Left lung (tissue), 10 donors: ENCODE data around the gene ABHD12B. TPM values are rescaled to one million over a fixed set of nuclear protein-coding genes. Genes with fewer than 3 reads are reported as not detected.
A peak's percentile ranks its signal among the peaks of the same experiment; 100 is the strongest.

Experiments
- ATAC-seq: fragments of 200-7000 bp; cut with Tn5 transposase; one replicate; pipeline ENCODE4 v1.9.1; 2020; ENCODE audit warnings: moderate library complexity
- DNase-seq, 4 donors: peaks; one replicate each; pipeline ENCODE4 v3.0.0-alpha.2; 2013 to 2020
- H3K27ac ChIP-seq, 2 donors: fragments of 200-600 bp; sonication (generic) in 1 of 2; one replicate each; pipeline versions ENCODE4 v1.5.0 to v1.8.0; 2020 to 2021
- H3K27me3 ChIP-seq, 2 donors: fragments of 200-600 bp; sonication (generic) in 1 of 2; one replicate each; pipeline versions ENCODE4 v1.5.0 to v1.8.0; 2020 to 2021
- H3K36me3 ChIP-seq, 2 donors: fragments of 200-600 bp; sonication (generic) in 1 of 2; one replicate each; pipeline versions ENCODE4 v1.5.0 to v1.8.0; 2020 to 2021
- H3K4me1 ChIP-seq, 2 donors: fragments of 200-600 bp; one replicate each; pipeline ENCODE4 v1.8.0; 2021
- H3K4me3 ChIP-seq, 2 donors: fragments of 200-600 bp; sonication (generic) in 1 of 2; one replicate each; pipeline versions ENCODE4 v1.5.0 to v1.8.0; 2020 to 2021; ENCODE audit warnings: mild to moderate bottlenecking in 1 of 2
- H3K9me3 ChIP-seq, 2 donors: fragments of 200-600 bp; sonication (generic) in 1 of 2; one replicate each; pipeline versions ENCODE4 v1.5.0 to v1.8.0; 2020 to 2021
- intact Hi-C, 2 donors: fragments of 100-400 bp; cut with DNase I; formaldehyde crosslinking; loops; one replicate each; pipeline versions ENCODE4 v1.11.2 to v1.14.2; 2022
- polyA plus RNA-seq, 6 donors: library from polyadenylated mRNA; unstranded; fragments of 120-200 nt; gene quantifications; one replicate each; pipeline ENCODE4 v1.2.1, GENCODE V29; 2013; ENCODE audit not compliant: insufficient read length in 6 of 6
- total RNA-seq, 2 donors: library from RNA; stranded (reverse); fragmentation: NEBNext Ultra II Directional; extraction: Animal tissue kit (Norgen Biotek cat#: 25700); gene quantifications; one replicate each; pipeline ENCODE4 v1.2.1, GENCODE V29; 2021
- TF ChIP-seq, protein P1 (sequence below), 2 donors: fragments of 200-600 bp; sonication (generic) in 1 of 2; IDR thresholded peaks; one replicate each; pipeline versions ENCODE4 v1.5.0 to v1.8.0; 2021; ENCODE audit warnings: antibody characterized with exemption in 2 of 2
- donor health status: DM: no; HTN: yes; CAD: no.
- donor health status: DM: no; HTN: no; CAD: no.

ABHD12B gene
- total and polyA plus RNA-seq, 8 donors, result 0.68 to 1.4 (median 1.0) TPM; not detected in 2

DNA sequence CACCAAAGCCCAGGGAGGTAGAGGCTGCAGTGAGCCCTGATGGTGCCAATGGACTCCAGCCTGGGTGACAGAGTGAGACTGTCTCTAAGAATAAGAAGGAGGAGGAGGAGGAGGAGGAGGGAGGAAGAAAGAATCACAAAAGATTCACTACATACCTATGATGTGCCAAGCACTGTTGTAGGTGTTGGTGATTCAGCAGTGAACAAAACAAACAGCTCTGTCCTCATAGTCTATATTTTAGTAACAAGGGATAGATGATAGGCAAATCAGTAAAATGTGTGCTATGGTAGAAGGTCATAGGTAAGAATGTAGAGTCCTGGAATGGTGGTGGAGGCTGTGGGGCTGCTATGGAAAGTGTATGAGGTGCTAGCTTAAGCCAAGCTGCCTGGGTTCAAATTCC, 18.0 kb upstream of the ABHD12B start:
- Histone ChIP-seq H3K4me1 (no peaks in the 10 kb centered on the region), H3K4me3 (no peak overlapping the region), H3K9me3 (no peaks in the 10 kb centered on the region), H3K27ac (no peak overlapping the region), H3K27me3 (no peaks in the 10 kb centered on the region), H3K36me3 (no peaks in the 10 kb centered on the region)
- ATAC-seq (no peak), DNase-seq (no peak)
- intact Hi-C loops, result no loop called here
- TF ChIP-seq, protein P1, sequence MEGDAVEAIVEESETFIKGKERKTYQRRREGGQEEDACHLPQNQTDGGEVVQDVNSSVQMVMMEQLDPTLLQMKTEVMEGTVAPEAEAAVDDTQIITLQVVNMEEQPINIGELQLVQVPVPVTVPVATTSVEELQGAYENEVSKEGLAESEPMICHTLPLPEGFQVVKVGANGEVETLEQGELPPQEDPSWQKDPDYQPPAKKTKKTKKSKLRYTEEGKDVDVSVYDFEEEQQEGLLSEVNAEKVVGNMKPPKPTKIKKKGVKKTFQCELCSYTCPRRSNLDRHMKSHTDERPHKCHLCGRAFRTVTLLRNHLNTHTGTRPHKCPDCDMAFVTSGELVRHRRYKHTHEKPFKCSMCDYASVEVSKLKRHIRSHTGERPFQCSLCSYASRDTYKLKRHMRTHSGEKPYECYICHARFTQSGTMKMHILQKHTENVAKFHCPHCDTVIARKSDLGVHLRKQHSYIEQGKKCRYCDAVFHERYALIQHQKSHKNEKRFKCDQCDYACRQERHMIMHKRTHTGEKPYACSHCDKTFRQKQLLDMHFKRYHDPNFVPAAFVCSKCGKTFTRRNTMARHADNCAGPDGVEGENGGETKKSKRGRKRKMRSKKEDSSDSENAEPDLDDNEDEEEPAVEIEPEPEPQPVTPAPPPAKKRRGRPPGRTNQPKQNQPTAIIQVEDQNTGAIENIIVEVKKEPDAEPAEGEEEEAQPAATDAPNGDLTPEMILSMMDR (IDR thresholded peaks at IDR 0.05), result no peak

DNA sequence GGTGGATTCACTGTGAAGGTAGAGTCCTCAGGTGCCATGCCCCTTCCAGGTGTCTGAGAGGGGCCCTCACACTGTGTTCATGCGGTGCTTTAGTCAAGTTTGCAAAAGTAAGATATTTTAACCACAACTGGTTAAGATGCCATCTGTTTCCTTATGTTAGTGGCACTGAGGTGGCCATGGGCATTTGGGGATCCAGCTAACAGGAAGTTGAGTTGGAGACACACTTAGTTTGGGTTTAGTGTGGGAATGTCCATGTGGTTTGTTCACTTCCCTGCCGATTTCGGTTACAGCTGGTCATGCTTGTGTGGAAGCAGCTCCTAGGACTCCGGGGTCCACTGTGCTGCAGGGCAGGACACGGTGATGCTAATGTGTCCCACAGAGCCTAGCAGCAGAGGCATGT, 17.3 kb upstream of the ABHD12B start:
- TF ChIP-seq, protein P1 (IDR thresholded peaks at IDR 0.05), result no peak
- H3K4me3 ChIP-seq, result no peak overlapping the region
- no peaks in the 10 kb centered on the region for H3K27me3 ChIP-seq
- H3K36me3 ChIP-seq, result no peaks in the 10 kb centered on the region
- ATAC-seq, result no peak
- no peaks in the 10 kb centered on the region for H3K9me3 ChIP-seq
- H3K4me1 ChIP-seq, result peaks cover 3 to 4% of the 10 kb centered on the region in 2 donors
- intact Hi-C loops, result no loop called here
- DNase-seq, result no peak
- no peak overlapping the region for H3K27ac ChIP-seq

DNA sequence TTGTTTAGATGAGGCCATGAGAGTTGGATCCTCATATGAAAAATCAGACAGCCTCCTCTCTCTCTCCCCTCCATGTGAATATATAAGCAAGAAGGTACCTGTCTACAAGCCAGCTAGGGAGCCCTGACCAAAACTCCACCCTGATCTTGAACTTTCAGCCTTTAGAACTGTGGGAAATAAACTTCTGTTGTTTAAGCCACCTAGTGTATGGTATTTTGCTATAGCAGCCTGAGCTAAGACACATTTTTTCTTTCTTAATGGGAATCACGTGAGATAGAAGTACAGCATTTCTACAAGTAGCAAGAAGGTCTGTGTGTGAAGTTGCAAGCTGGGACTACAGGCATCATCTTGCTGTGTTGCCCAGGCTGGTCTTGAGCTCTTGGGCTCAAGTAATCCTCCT, 16.3 kb upstream of the ABHD12B start:
- no peak for DNase-seq
- ATAC-seq, result no peak
- H3K4me1 ChIP-seq, result peaks cover 5 to 7% of the 10 kb centered on the region in 2 donors
- TF ChIP-seq, protein P1 (IDR thresholded peaks at IDR 0.05), result no peak
- H3K27ac ChIP-seq, result no peak overlapping the region
- no peaks in the 10 kb centered on the region for H3K36me3 ChIP-seq
- H3K27me3 ChIP-seq, result no peaks in the 10 kb centered on the region
- intact Hi-C loops, result no loop called here
- H3K4me3 ChIP-seq, result no peak overlapping the region
- no peaks in the 10 kb centered on the region for H3K9me3 ChIP-seq

DNA sequence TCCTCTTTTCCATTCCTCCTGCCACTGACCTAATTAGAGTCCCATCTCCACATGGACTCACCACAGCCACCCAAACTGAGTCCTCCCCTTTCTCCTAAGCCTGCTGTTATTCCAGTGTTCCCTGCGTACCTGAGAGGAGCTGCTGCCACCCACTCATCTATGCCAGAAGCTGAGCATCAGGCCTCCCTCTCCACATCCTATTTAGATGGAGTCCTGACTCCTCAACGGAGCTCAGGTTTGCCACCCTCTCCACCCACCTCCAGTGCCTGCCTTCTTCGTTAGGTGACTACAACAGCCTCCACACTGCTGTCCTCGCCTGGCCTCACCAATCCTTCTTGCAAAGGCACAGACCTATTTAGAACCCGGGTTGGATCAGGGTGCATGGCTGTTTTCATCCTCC, 15.2 kb upstream of the ABHD12B start:
- no peak for DNase-seq
- Histone ChIP-seq H3K27me3 (no peaks in the 10 kb centered on the region), H3K9me3 (no peaks in the 10 kb centered on the region), H3K36me3 (no peaks in the 10 kb centered on the region), H3K4me3 (no peak overlapping the region), H3K4me1 (peaks cover 5 to 7% of the 10 kb centered on the region in 2 donors), H3K27ac (no peak overlapping the region)
- ATAC-seq, result no peak
- intact Hi-C loops, result no loop called here
- TF ChIP-seq, protein P1 (IDR thresholded peaks at IDR 0.05), result no peak

DNA sequence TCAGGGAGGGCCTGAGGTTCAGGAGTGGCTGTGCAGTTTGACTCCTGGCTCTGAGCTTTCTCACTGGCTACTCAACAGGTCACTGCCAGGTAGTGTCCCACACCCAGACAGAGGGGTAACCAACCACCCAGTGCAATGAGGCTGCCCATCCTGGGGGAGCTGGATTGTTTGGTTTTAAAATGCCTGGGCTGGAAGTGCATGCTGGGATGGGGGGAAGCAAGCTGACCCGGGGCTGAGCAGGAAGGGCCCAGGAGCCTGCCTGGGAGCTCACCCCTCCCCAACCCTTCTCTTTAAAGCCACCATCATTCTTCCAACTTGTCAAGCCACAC, 12.6 kb upstream of the ABHD12B start:
- DNase-seq, result no peak
- H3K36me3 ChIP-seq, result no peaks in the 10 kb centered on the region
- H3K27ac ChIP-seq, result no peak overlapping the region
- no peaks in the 10 kb centered on the region for H3K9me3 ChIP-seq
- intact Hi-C loops, result no loop called here
- peaks cover 5 to 7% of the 10 kb centered on the region in 2 donors for H3K4me1 ChIP-seq
- peak overlapping the region; percentile 52 to 55 for H3K4me3 ChIP-seq
- ATAC-seq, result no peak
- no peaks in the 10 kb centered on the region for H3K27me3 ChIP-seq
- TF ChIP-seq, protein P1 (IDR thresholded peaks at IDR 0.05), result no peak
